GM19438 (cell line): Measurements from ENCODE around the gene ZNF606.
"Not testable (repeated sequence)": the region's sequence is repeated elsewhere in the genome, so short reads cannot be mapped to it uniquely, and the experiment has no call there.

Experiments used
- ATAC-seq: cut with Tn5 transposase; IDR thresholded peaks from one replicate; pipeline ENCODE4 v1.9.1; 2021; ENCODE audit warnings: low read depth; ENCODE audit not compliant: unreplicated experiment

ZNF606 gene

GRCh38 chr19:58014141-58014540 lies 11.5 kb upstream of the ZNF606 start:
- ATAC-seq, result no peak

- ATAC-seq, result no peak
Observed at GRCh38 chr19:58010507-58010906, 7.9 kb upstream of the ZNF606 start.

GRCh38 chr19:58009666-58010301 lies 7.2 kb upstream of the ZNF606 start:
- ATAC-seq, result peak; percentile 72

- ATAC-seq, result no peak
Observed at GRCh38 chr19:58009301-58009665, 6.7 kb upstream of the ZNF606 start.

- not testable (repeated sequence) for ATAC-seq
Observed at GRCh38 chr19:58008877-58009276, 6.3 kb upstream of the ZNF606 start.

GRCh38 chr19:58007285-58007684 lies 4.7 kb upstream of the ZNF606 start:
- no peak for ATAC-seq

GRCh38 chr19:58003174-58003828 lies 681 bp upstream of the ZNF606 start:
- no peak for ATAC-seq

- ATAC-seq, result peak; percentile 17
Observed at GRCh38 chr19:58001895-58002369, 688 bp downstream of the ZNF606 start.

GRCh38 chr19:58000677-58001076 lies 1.9 kb downstream of the ZNF606 start:
- no peak for ATAC-seq

- ATAC-seq, result no peak
Observed at GRCh38 chr19:57992841-57993240, 9.8 kb downstream of the ZNF606 start.

GRCh38 chr19:57978586-57979289 lies 23.9 kb downstream of the ZNF606 start:
- no peak for ATAC-seq

- no peak for ATAC-seq
Observed at GRCh38 chr19:57974434-57974833, 28.2 kb downstream of the ZNF606 start, which contains the start of gene C19orf18. C19orf18 (minus strand) TSS chr19:57974534; CDS start chr19:57974432, 102 bp downstream.

- ATAC-seq, result no peak
Observed at GRCh38 chr19:57964761-57965160, 37.9 kb downstream of the ZNF606 start.

- no peak for ATAC-seq
Observed at GRCh38 chr19:57961785-57962184, 40.8 kb downstream of the ZNF606 start.

GRCh38 chr19:57954996-57955395 lies 47.6 kb downstream of the ZNF606 start:
- ATAC-seq, result no peak

GRCh38 chr19:57949702-57950101 lies 52.9 kb downstream of the ZNF606 start:
- ATAC-seq, result no peak

GRCh38 chr19:57949296-57949695 lies 53.3 kb downstream of the ZNF606 start:
- ATAC-seq, result no peak

- ATAC-seq, result peak; percentile 87
Observed at GRCh38 chr19:57947419-57948134, 55.0 kb downstream of the ZNF606 start, which contains the start of gene ZNF256. ZNF256 (minus strand) TSS chr19:57947706; CDS start chr19:57947474, 232 bp downstream.

GRCh38 chr19:57947088-57947418 lies 55.6 kb downstream of the ZNF606 start:
- no peak for ATAC-seq

GRCh38 chr19:57946316-57946715 lies 56.3 kb downstream of the ZNF606 start:
- ATAC-seq, result no peak

GRCh38 chr19:57941593-57941992 lies 61.0 kb downstream of the ZNF606 start:
- ATAC-seq, result no peak
